GM20431 (cell line): Measurements from ENCODE around the gene HECW1.

Experiments used
- in situ Hi-C: fragments of 300-500 bp; cut with MseI, MboI; formaldehyde crosslinking; loops from one replicate; pipeline ENCODE4 v1.15.0; 2020; ENCODE audit warnings: low sequenced_read_pairs; ENCODE audit not compliant: unreplicated experiment

Gene HECW1

GRCh38 chr7:43516581-43517342 lies 404.3 kb downstream of the HECW1 start:
- in situ Hi-C loops, result no loop called here

- in situ Hi-C loops, result no loop called here
These were observed 405.0 kb downstream of the HECW1 start for GRCh38 chr7:43517464-43517863.

GRCh38 chr7:43520201-43520600 lies 407.8 kb downstream of the HECW1 start:
- in situ Hi-C loops, result no loop called here

DNA sequence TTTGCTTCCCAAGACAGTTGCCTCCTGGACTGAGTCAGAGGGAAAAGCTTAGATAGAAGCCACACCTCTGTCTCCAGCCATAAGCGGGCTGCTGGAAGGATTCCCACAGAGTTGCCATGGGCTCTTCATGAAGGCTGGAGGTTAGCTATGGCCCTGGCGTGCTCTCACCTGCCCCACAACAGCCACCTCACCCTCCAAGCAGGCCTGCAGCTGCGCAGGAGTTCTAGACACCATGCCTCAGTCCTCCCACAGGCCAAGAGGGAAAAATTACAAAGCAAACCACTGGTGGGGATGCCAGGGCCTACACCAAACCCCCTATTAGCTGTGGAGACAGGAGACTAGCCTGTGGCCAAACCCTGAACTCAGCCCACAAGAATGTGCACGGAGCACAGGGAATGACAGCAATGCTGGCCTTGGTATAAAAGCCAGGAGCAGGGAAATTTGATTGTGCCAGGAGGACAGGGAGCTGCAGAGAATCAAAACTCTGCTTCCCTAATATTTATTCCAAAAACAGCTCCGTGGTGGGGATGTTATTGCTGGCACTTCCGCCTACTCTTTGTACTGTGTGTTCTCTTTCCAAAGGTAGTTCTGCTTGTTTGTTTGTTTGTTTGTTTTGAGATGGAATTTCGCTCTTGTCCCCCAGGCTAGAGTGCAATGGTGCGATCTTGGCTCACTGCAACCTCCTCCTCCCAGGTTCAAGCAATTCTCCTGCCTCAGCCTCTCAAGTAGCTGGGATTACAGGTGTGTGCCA lies 410.1 kb downstream of the HECW1 start:
- in situ Hi-C loops, result no loop called here

GRCh38 chr7:43528576-43529354 lies 416.3 kb downstream of the HECW1 start:
- in situ Hi-C loops, result no loop called here

- in situ Hi-C loops, result no loop called here
These were observed 418.3 kb downstream of the HECW1 start for GRCh38 chr7:43530553-43531410.

GRCh38 chr7:43531700-43532099 lies 419.3 kb downstream of the HECW1 start:
- in situ Hi-C loops, result no loop called here

DNA sequence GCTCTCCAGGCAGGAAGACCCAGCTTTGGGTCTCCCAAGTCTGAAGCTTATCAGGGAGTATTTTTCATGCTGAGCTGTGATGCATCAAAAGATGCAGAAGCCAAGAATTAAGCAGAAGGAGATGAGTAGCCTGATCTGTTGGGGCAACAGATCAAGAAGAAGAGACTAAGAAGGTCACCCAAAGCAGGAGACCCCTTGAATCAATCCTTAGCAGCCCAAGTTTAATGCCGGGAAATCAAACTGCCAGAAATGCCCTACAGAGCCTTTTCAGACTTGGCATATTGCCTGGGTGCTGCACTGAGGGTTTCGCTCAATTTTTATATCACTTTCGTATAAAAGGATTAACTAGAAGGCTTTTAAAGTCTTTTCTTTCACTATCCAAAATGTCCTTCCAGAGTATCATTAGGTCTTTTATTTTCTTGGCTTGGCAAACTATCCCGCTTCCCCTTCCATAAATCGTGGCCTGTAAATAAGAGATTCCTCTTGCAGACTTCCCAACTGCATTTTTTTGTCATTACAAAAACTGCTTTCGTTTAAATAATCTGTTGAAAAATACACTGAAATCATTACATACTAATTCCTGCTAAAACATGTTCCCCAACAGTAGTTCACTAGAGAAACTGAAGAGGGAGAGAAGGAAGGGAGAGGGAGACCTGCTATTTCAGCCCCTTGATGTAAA lies 421.5 kb downstream of the HECW1 start:
- in situ Hi-C loops, result no loop called here

- in situ Hi-C loops, result no loop called here
These were observed 422.6 kb downstream of the HECW1 start for GRCh38 chr7:43535031-43535451.

GRCh38 chr7:43535810-43536585 lies 423.6 kb downstream of the HECW1 start:
- in situ Hi-C loops, result no loop called here

DNA sequence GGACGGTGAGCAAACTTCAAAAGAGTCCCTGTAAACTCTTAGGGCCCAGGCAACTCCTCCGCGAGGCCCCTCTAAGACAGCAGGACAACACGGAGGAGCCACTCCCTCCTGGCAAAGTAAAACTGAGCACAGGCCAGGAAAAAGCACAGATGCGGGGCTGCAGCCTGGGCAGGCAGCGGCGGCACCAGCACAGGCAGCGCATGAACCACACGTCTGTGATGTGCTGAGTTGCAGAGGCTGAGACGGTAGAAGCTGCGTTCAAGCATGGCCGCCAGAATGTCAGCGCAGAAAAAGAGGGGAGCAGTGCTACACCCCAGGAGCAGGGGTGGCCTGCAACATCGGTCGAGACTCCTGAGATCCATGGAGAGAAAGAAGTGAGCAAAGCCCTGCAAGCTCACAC lies 424.3 kb downstream of the HECW1 start:
- in situ Hi-C loops, result no loop called here

- in situ Hi-C loops, result no loop called here
These were observed 425.4 kb downstream of the HECW1 start for GRCh38 chr7:43537765-43538403.

GRCh38 chr7:43538404-43538771 lies 425.9 kb downstream of the HECW1 start:
- in situ Hi-C loops, result no loop called here

DNA sequence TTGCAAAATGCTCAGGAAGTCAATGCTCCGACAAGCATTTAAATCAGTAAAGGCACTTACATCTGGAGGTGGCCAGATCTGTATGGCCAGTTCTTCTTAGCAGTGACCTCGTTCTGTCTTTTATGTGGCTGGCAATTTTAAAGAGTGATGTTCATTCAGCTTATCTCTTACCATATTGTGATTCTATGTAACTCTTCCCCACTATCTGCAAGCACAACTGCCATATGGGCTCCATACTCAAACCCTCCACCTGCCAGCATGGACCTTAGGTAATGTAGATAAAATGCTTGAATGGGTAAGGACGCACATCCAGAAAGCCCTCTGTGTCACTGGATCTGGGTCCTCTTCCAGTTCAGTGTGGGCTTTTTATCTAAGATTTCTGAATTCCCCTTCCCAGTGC lies 428.0 kb downstream of the HECW1 start:
- in situ Hi-C loops, result no loop called here

DNA sequence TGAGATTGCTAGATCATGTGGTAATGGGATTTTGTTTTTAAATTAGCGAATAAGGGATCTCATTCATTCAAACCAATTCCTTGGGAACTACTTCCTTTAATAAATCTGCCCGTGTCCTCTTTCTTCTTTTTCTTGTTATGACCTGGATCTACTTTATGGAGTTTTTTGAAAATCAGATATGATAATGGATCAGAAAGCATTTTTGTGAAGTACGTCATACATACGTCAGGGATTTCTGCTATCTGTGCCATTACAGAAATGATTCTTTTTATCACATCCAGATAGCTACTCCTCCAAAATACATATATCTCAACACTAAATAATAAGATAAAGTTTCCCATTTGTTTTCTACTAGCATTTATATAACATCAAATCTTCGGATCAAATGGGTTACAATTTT lies 430.3 kb downstream of the HECW1 start:
- in situ Hi-C loops, result no loop called here

DNA sequence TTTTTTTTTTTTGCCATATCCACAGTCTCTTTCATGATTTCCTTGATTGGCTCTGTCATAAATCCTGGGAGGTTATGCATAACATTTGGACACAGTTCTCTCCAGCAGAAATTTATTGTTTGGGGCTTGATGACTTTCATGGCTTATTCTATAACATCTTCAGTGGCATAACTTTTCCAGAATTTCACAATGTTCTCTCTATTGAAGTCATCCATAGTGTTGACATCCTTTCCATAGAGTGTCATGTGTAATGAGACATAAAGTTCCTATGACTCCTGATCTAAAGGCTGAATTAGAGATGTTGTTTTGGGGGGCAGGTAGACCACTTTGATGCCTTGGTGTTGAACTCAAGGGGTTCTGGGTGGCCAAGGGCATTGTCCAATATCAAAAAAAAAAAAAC lies 433.8 kb downstream of the HECW1 start:
- in situ Hi-C loops, result no loop called here

DNA sequence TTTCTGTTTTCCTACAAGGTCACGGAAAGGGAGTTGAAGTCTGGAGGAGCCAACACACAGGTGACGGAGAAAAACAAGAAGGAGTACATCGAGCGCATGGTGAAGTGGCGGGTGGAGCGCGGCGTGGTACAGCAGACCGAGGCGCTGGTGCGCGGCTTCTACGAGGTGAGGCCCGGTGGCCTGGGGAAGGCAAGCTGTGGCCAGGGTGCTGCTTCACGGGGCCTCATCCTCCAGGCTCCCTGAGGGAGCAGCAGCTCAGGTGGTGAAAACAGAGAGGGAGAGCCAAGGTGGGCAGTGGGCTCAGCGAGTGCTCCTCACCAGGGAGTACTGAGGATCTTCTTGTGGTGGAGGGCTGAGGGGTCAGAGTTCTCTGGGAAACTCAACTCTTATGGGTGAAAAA lies 438.0 kb downstream of the HECW1 start:
- in situ Hi-C loops, result loop anchor here (25.0 kb wide), 1 partner anchor 287 kb away; no protein-coding TSS in a partner anchor

- in situ Hi-C loops, result loop anchor here (25.0 kb wide), 1 partner anchor 285 kb away; no protein-coding TSS in a partner anchor
These were observed 439.7 kb downstream of the HECW1 start for GRCh38 chr7:43552122-43552521.
